ENCODE measurements around the gene ZCCHC24.

DNA sequence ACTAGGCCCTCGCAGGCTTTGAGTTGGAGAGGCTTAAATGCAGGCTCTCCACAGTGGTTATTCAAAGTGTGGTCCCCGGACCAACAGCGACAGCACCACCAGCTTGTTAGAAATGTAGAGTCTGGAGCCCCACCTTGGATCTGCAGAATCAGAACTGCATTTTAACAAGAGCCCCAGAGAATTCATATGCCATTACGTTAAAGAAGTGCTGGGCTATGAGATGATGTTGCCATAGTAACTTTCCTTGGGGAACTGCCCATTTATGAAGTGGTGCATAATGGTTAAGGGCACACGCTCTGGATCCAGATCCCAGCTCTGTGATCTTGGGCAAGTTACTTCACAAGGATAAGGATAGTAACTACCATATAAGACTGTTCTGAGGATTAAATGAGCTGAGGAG, 48.9 kb downstream of the ZCCHC24 start:
- TF ChIP-seq, protein P1, sequence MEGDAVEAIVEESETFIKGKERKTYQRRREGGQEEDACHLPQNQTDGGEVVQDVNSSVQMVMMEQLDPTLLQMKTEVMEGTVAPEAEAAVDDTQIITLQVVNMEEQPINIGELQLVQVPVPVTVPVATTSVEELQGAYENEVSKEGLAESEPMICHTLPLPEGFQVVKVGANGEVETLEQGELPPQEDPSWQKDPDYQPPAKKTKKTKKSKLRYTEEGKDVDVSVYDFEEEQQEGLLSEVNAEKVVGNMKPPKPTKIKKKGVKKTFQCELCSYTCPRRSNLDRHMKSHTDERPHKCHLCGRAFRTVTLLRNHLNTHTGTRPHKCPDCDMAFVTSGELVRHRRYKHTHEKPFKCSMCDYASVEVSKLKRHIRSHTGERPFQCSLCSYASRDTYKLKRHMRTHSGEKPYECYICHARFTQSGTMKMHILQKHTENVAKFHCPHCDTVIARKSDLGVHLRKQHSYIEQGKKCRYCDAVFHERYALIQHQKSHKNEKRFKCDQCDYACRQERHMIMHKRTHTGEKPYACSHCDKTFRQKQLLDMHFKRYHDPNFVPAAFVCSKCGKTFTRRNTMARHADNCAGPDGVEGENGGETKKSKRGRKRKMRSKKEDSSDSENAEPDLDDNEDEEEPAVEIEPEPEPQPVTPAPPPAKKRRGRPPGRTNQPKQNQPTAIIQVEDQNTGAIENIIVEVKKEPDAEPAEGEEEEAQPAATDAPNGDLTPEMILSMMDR (IDR thresholded peaks at IDR 0.05) = no peak
- TF ChIP-seq SMC3 (IDR thresholded peaks at IDR 0.05; ENCODE audit: low read depth, low read length) = no peak
- TF ChIP-seq RFX5 (IDR thresholded peaks at IDR 0.05; ENCODE audit: low read length) = no peak
- no peak for TF ChIP-seq RAD21 (IDR thresholded peaks at IDR 0.05; ENCODE audit: low read length)
- no peak for TF ChIP-seq GATA2 (CRISPR knock-in tag; IDR thresholded peaks at IDR 0.05)
- no peak for TF ChIP-seq NRF1 (IDR thresholded peaks at IDR 0.05; ENCODE audit: low read depth, low read length)
- no peak for TF ChIP-seq ELF1 (IDR thresholded peaks at IDR 0.05)

Measured in SK-N-SH (cell line).